CD14-positive monocyte (primary cell): ENCODE results near the gene LTBP2. TPM values are rescaled to one million over a fixed set of nuclear protein-coding genes. Genes with fewer than 3 reads are reported as not detected.

ENCODE experiments used
- DNase-seq, 3 donors: peaks; one replicate each; pipeline ENCODE4 v3.0.0-alpha.2; 2011 to 2022
- H2AFZ ChIP-seq: 2 replicates; pipeline ENCODE4 v1.6.0; 2012; ENCODE audit warnings: mild to moderate bottlenecking, low read depth, low read length, inconsistent platforms; ENCODE audit not compliant: insufficient read depth, poor library complexity, severe bottlenecking
- H3K27ac ChIP-seq, 2 donors: 1 replicate in 1 of 2; 2 replicates in 1 of 2; pipeline ENCODE4 v1.5.1; 2012 to 2013; ENCODE audit warnings: low read length in 2 of 2, control low read depth in 1 of 2, inconsistent platforms in 1 of 2, low read depth in 1 of 2, mild to moderate bottlenecking in 1 of 2
- H3K27me3 ChIP-seq, 2 donors: one replicate each; pipeline versions ENCODE4 v1.6.0 to v1.6.1; 2011 to 2013; ENCODE audit warnings: low read length in 2 of 2; ENCODE audit not compliant: control insufficient read depth in 2 of 2, insufficient read depth in 2 of 2
- H3K36me3 ChIP-seq, 2 donors: replicated peaks in 1 of 2; 1 replicate in 1 of 2; 2 replicates in 1 of 2; pipeline versions ENCODE4 v1.5.1 to v1.6.1; 2012 to 2013; ENCODE audit warnings: low read length in 2 of 2, control low read depth in 1 of 2, inconsistent platforms in 1 of 2, mild to moderate bottlenecking in 1 of 2; ENCODE audit not compliant: insufficient read depth in 2 of 2, control insufficient read depth in 1 of 2
- H3K4me1 ChIP-seq, 2 donors: 1 replicate in 1 of 2; 2 replicates in 1 of 2; pipeline versions ENCODE4 v1.5.1 to v1.6.1; 2012 to 2013; ENCODE audit warnings: low read length in 2 of 2, control low read depth in 1 of 2, inconsistent platforms in 1 of 2, mild to moderate bottlenecking in 1 of 2, moderate library complexity in 1 of 2; ENCODE audit not compliant: insufficient read depth in 2 of 2, control insufficient read depth in 1 of 2
- H3K4me2 ChIP-seq: replicated peaks from 2 replicates; pipeline ENCODE3; 2012; ENCODE audit warnings: low read length, moderate library complexity, mild to moderate bottlenecking; ENCODE audit not compliant: poor library complexity, severe bottlenecking; ENCODE audit errors: extremely low read depth
- H3K4me3 ChIP-seq, 3 experiments: fragments of 200-600 bp in 1 of 3; sonication (generic) in 1 of 3; replicated peaks in 1 of 3; 1 replicate in 2 of 3; 2 replicates in 1 of 3; pipeline ENCODE4 v1.5.1; 2011 to 2013; ENCODE audit warnings: low read length in 3 of 3, mild to moderate bottlenecking in 3 of 3, control low read depth in 2 of 3, low read depth in 2 of 3, inconsistent platforms in 1 of 3, moderate library complexity in 1 of 3
- H3K79me2 ChIP-seq: 2 replicates; pipeline ENCODE4 v1.6.0; 2012; ENCODE audit warnings: mild to moderate bottlenecking, control low read depth, inconsistent platforms, low read length, moderate library complexity; ENCODE audit not compliant: insufficient read depth
- H3K9ac ChIP-seq: 2 replicates; pipeline ENCODE4 v1.6.0; 2017; ENCODE audit warnings: low read length, mild to moderate bottlenecking; ENCODE audit not compliant: insufficient read depth, poor library complexity, severe bottlenecking
- H3K9me3 ChIP-seq, 2 donors: replicated peaks in 1 of 2; 1 replicate in 1 of 2; 2 replicates in 1 of 2; pipeline versions ENCODE4 v1.5.1 to v1.6.1; 2012 to 2013; ENCODE audit warnings: low read length in 2 of 2, control low read depth in 1 of 2; ENCODE audit not compliant: control insufficient read depth in 1 of 2, insufficient read depth in 1 of 2
- H4K20me1 ChIP-seq: 2 replicates; pipeline ENCODE4 v1.6.0; 2012; ENCODE audit warnings: mild to moderate bottlenecking, low read length, control low read depth, moderate library complexity; ENCODE audit not compliant: insufficient read depth
- H3K27ac Mint-ChIP-seq, 7 donors: one replicate each; pipeline ENCODE4 v1.8.0; 2020; ENCODE audit warnings: mild to moderate bottlenecking in 7 of 7, mixed read lengths in 7 of 7, moderate library complexity in 6 of 7, inconsistent platforms in 2 of 7
- H3K27me3 Mint-ChIP-seq, 3 donors: one replicate each; pipeline ENCODE4 v1.8.0; 2021 to 2022; ENCODE audit warnings: low read depth in 3 of 3, mild to moderate bottlenecking in 3 of 3, mixed read lengths in 3 of 3, moderate library complexity in 3 of 3, inconsistent platforms in 1 of 3
- H3K36me3 Mint-ChIP-seq, 2 donors: one replicate each; pipeline ENCODE4 v1.8.0; 2020; ENCODE audit warnings: mixed read lengths in 2 of 2, inconsistent platforms in 1 of 2, mild to moderate bottlenecking in 1 of 2
- H3K4me1 Mint-ChIP-seq: one replicate; pipeline ENCODE4 v1.8.0; 2020; ENCODE audit warnings: mild to moderate bottlenecking, mixed read lengths
- H3K4me3 Mint-ChIP-seq, 2 donors: one replicate each; pipeline ENCODE4 v1.8.0; 2020; ENCODE audit warnings: mild to moderate bottlenecking in 2 of 2, mixed read lengths in 2 of 2, moderate library complexity in 1 of 2
- H3K9me3 Mint-ChIP-seq, 7 donors: one replicate each; pipeline ENCODE4 v1.8.0; 2020 to 2022; ENCODE audit warnings: mixed read lengths in 7 of 7, mild to moderate bottlenecking in 6 of 7, moderate library complexity in 6 of 7, inconsistent platforms in 2 of 7
- WGBS: methylation state at CpG from one replicate; pipeline ENCODE4 v1.1.5; 2013; ENCODE audit warnings: missing lambda C conversion rate; ENCODE audit not compliant: insufficient coverage; 5-methylcytosine and 5-hydroxymethylcytosine counted together
- intact Hi-C, 2 donors: fragments of 100-400 bp; cut with micrococcal nuclease; formaldehyde crosslinking; loops; one replicate each; pipeline versions ENCODE4 v1.15.0 to v1.15.1; 2023
- polyA plus RNA-seq, 3 donors: library from polyadenylated mRNA; depleted of rRNA in 1 of 3; unstranded in 2 of 3; stranded (reverse) in 1 of 3; fragments of 300-500 nt in 2 of 3; fragments of >200 nt in 1 of 3; fragmentation: Illumina TruSeq in 2 of 3; gene quantifications; 1 replicate in 2 of 3; 2 replicates in 1 of 3; pipeline ENCODE4 v1.2.3, GENCODE V29; 2012 to 2021
- TF ChIP-seq, protein P1 (sequence below): fragments of 200-600 bp; IDR thresholded peaks from one replicate; pipeline ENCODE4 v1.8.0; 2022; ENCODE audit warnings: antibody characterized with exemption, mild to moderate bottlenecking

The LTBP2 gene
- polyA plus RNA-seq, 3 donors: 0.04 to 0.24 (median 0.11) TPM

DNA sequence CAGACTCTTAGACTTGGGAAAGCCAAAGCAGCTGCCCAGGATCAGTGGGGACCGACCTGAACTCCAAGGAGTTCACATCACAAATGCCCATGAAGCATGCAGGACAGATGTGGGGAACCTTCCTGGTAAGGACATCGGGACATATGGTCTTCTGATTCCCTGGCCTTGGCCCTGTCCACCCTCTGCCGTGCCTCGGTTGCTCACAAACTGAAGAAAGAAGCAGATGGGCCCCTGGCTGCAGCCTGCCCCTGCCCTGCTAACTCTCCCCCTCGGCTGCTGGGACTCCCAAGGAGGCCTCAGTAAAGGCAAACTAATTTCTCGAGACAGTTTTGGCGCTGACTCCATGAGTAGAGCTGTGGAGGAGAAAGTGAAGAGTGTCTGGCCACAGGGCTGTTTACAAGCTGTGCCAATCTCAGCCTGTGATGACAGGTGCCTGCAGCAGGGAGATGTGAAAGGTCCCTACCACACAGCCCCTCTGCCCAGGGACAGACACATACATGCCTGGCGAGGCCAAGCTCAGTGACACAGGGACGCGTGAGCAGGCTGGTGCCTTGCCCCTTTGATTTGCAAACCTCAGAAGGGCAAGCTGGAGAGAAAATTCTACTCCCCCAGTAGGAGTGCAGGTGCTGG is 69.9 kb downstream of the LTBP2 start:
- Histone ChIP-seq H3K27me3 (no peaks in the 10 kb centered on the region), H3K4me3 (no peak overlapping the region), H3K4me2 (no peak overlapping the region), H4K20me1 (no peaks in the 10 kb centered on the region), H3K27ac (no peak overlapping the region), H3K36me3 (no peaks in the 10 kb centered on the region), H3K79me2 (no peaks in the 10 kb centered on the region), H3K4me1 (no peaks in the 10 kb centered on the region), H3K9me3 (no peaks in the 10 kb centered on the region), H2AFZ (no peak overlapping the region), H3K9ac (no peak overlapping the region)
- 94% methylated on average over 10 of the region's 10 CpGs for WGBS
- TF ChIP-seq, protein P1, sequence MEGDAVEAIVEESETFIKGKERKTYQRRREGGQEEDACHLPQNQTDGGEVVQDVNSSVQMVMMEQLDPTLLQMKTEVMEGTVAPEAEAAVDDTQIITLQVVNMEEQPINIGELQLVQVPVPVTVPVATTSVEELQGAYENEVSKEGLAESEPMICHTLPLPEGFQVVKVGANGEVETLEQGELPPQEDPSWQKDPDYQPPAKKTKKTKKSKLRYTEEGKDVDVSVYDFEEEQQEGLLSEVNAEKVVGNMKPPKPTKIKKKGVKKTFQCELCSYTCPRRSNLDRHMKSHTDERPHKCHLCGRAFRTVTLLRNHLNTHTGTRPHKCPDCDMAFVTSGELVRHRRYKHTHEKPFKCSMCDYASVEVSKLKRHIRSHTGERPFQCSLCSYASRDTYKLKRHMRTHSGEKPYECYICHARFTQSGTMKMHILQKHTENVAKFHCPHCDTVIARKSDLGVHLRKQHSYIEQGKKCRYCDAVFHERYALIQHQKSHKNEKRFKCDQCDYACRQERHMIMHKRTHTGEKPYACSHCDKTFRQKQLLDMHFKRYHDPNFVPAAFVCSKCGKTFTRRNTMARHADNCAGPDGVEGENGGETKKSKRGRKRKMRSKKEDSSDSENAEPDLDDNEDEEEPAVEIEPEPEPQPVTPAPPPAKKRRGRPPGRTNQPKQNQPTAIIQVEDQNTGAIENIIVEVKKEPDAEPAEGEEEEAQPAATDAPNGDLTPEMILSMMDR: no peak
- Mint-ChIP-seq H3K4me1 (no peaks in the 10 kb centered on the region), H3K9me3 (no peaks in the 10 kb centered on the region), H3K4me3 (no peak overlapping the region), H3K36me3 (no peaks in the 10 kb centered on the region), H3K27me3 (peaks cover 0 to 11% (median 9%) of the 10 kb centered on the region in 3 donors), H3K27ac (no peak overlapping the region)
- DNase-seq: no peak
- intact Hi-C loops: no loop called here

DNA sequence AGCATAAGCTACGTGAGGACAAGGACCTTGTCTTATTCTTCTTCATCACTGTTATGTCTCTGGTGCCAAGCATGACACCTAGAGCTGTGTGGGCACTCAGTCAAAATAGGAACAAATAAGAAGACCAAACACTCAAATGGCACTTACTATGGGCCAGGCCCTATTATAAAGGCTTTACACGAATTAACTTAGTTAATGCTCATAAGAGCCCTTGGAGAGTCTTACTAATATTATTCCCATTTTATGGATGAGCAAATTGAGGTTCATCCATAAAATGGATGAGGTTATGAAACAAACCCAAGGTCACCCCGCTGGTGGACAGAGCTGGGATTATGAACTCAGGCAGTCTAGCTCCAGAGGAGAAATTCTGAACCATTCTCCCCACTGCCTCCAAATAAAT is 70.8 kb downstream of the LTBP2 start:
- Histone ChIP-seq H3K4me3 (no peak overlapping the region), H2AFZ (no peak overlapping the region), H3K27ac (no peak overlapping the region), H3K4me2 (no peak overlapping the region), H3K4me1 (no peaks in the 10 kb centered on the region), H3K9me3 (no peaks in the 10 kb centered on the region), H4K20me1 (no peaks in the 10 kb centered on the region), H3K79me2 (no peaks in the 10 kb centered on the region), H3K27me3 (no peaks in the 10 kb centered on the region), H3K9ac (no peak overlapping the region), H3K36me3 (no peaks in the 10 kb centered on the region)
- H3K9me3 Mint-ChIP-seq: no peaks in the 10 kb centered on the region
- intact Hi-C loops: no loop called here
- 100% methylated on average over 1 of the region's 3 CpGs for WGBS
- H3K4me3 Mint-ChIP-seq: no peak overlapping the region
- TF ChIP-seq, protein P1: no peak
- peaks cover 0 to 11% (median 5%) of the 10 kb centered on the region in 3 donors for H3K27me3 Mint-ChIP-seq
- no peak for DNase-seq
- no peaks in the 10 kb centered on the region for H3K4me1 Mint-ChIP-seq
- no peaks in the 10 kb centered on the region for H3K36me3 Mint-ChIP-seq
- no peak overlapping the region for H3K27ac Mint-ChIP-seq
